ENCODE data around the gene TUBB1.

- TF ChIP-seq CTCF (IDR thresholded peaks at IDR 0.05) (no peak), POLR2A (IDR thresholded peaks at IDR 0.05) (no peak)
Measured at GRCh38 chr20:59040667-59041066, 21.4 kb downstream of the TUBB1 start.
